Dedifferentiated amniotic fluid mesenchymal stem cell (primary cell): ENCODE measurements around the gene PES1.
"Not testable (repeated sequence)": the region's sequence is repeated elsewhere in the genome, so short reads cannot be mapped to it uniquely, and the experiment has no call there.

Experiments
- DNase-seq: peaks from one replicate; pipeline ENCODE4 v3.0.0-alpha.2; 2016; ENCODE audit errors: extremely low spot score

Gene PES1

DNA sequence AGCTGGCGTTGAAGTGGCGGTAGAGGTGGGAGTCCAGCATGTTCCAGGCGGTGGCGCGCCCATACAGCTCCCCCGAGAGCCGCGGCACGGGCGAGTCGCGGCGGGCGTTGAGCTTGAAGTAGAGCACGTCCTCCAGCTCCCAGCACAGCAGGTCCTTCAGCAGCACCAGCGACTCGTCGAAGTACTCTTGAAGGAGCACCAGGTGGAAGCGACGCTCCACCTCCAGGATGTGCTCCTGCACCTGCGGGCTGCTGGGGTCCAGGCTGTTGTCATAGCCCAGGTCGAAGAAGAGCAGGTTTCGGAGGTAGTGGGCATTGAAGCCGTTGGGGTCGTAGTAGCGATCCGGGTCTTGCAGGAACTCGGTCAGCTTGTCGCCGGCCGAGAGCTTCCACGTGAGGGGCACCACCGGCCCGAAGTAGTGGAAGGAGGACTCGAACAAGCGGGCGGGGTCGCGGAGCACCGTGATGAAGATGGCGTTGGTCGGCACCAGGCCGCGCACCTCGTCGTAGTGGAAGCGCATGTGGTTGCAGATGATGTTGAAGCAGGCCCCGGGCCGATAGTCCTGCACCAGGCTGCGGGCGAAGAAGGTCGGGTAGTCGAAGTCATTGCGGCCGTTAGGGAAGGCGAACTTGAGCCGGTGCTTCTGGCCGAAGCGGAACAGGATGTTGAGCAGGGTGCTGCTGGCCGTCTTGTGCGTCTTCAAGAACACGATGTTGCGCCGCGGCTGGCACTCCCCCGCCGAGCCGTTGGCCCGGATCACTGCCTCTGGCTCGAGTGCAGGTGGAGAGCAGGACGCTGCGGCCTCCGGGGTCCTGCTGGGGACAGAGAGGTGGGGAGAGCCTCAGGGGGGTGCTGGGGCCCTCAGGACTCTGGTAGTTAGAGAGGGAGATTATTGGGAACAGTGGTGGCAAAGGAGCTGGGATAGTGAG, 36.2 kb downstream of the PES1 start:
- no peak for DNase-seq

DNA sequence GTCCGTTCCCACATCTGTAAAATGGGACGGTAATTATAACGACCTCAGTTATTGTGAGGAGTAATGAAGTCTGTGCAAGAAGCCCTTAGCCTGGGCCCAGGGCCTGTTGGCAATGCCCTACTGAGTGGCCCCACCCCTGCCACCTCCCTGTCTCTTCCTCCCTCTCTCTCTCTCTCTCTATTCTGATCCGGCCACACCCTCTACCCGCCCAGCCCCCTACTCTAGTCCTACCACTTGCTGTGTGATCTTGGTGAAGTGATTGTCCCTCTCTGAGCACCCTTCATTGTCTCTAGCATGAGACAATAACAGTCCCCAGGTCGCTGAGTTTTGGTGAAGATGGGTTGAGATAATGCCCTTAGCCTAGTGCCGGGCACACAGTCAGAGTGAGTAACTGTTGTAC, 37.7 kb downstream of the PES1 start:
- DNase-seq = no peak

DNA sequence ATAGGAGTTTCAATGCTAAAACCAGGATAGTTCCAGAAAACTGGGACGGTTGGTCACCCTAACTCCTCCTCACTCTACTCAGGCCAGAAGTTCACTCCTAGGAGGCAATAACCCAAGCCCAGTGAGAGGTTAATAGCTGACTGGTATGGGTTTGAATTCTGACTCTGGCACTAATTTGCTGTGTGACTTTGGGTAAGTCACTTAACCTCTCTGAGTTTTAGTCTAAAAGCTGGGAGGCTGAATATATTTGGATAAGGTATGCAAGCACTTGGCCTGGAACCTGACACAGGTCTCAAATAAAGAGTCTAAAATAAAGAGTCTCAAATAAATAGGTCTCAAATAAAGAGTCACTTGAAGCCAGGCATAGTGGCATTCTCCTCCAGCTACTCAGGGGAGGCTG, 39.0 kb downstream of the PES1 start:
- no peak for DNase-seq

DNA sequence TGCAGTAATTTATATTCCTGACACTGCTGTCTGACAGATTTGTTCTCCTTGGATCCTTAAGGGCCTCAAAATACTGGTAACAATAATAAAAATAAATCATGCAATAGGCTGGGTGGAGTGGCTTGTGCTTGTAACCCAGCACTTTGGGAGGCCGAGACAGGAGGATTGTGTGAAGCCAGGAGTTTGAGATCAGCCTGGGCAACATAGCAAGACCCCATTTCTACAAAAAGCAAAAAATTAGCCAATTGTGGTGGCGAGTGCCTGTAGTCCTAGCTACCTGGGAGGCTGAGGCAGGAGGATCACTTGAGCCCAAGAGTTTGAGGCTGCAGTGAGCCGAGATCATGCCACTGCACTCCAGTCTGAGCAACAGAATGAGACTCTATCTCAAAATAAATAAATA, 39.9 kb downstream of the PES1 start:
- not testable (repeated sequence) for DNase-seq

DNA sequence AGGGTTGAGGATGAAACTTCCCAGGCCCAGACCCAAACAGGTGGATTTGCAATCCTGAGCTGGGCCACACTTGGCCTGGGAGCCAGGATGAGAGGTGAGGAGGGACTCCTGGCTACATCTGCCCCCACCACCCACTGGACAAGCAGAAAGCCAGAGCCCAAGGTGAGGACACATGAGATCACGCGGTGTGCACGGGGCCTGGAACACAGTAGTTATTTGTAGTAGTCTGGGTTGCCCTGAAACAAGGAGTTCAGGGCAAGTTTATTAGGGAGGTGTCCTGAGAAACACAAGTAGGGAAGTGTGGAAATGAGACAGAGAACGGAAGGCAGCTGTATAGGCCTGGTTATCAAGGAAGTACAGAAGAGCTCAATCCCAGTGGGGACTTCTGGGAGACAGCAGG, 44.5 kb downstream of the PES1 start:
- DNase-seq = no peak

DNA sequence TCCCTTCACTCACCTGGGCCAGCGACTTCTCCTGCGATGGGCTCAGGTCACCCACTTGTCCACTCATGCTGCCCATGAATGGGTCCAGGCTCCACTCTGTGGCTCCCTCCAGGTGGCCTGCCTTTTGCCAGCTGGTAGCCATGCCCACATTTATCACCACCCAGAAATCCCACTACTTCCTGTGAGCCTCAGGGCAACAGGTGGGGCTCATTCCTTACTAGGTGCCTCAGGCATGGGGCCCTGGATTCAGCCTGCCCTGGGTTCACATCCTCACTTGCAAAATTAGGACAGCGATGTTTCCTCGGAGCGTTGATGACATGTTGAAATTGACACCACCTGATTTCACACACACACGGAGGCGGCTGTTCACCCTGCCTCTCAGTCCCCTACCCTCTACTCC, 45.1 kb downstream of the PES1 start, which contains the start of gene SEC14L6:
TSS of gene SEC14L6 (minus strand) at position 126 of the 400 bp plus-strand sequence. CDS start at position 67, 59 bp downstream.
- no peak for DNase-seq

DNA sequence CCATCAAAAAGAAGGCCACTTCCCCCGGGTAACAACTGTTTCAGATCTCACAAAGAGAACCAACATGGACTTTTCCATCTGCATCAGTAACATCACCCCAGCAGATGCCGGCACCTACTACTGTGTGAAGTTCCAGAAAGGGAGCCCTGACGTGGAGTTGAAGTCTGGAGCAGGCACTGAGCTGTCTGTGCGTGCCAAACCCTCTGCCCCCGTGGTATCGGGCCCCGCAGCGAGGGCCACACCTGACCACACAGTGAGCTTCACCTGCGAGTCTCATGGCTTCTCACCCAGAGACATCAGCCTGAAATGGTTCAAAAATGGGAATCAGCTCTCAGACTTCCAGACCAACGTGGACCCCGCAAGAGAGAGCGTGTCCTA, 48.9 kb downstream of the PES1 start:
- DNase-seq = no peak

DNA sequence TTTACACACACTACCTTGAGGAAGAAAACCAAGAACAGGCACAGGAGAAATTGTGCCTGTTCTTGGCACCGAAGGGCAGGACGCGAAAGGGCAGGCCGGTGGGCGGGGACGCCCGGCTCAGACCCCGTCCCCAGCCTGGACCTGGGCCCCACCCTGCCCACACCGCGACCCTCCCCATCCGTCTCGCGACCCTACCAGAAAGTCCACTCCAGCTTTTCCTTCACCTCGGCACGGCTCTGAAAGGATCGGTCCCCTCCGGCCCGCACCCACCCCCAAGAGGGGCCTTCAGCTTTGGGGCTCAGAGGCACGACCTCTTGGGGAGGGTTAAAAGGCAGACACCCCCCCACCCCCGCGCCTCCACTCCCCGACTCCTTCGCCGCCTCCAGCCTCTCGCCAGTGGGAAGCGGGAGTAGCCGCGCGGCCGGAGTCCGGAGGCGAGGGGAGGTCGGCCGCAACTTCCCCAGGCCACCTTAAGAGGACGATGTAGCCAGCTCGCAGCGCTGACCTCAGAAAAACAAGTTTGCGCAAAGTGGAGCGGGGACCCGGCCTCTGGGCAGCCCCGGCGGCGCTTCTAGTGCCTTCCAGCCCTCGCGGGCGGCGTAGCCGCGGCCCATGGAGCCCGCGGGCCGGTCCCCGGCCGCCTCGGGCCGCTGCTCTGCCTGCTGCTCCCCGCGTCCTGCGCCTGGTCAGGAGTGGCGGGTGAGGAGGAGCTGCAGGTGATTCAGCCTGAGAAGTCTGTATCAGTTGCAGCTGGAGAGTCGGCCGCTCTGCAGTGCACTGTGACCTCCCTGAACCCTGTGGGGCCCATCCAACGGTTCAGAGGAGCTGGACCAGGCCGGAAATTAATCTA, 49.5 kb downstream of the PES1 start:
- no peak for DNase-seq

DNA sequence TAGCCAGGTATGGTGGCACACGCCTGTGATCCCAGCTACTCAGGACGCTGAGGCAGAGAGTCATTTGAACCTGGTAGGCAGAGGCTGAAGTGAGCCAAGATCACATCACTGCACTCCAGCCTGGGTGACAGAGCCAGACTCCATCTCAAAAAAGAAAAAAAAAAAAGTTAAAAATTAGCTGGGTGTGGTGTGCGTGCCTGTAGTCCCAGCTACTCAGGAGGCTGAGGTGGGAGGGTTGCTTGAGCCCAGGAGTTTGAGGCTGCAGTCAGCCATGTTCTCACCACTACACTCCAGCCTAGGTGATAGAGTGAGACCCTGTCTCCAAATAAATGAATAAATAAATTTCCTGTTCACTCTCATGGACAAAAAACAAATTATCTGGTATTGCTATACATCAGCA, 50.2 kb downstream of the PES1 start:
- DNase-seq = not testable (repeated sequence)

DNA sequence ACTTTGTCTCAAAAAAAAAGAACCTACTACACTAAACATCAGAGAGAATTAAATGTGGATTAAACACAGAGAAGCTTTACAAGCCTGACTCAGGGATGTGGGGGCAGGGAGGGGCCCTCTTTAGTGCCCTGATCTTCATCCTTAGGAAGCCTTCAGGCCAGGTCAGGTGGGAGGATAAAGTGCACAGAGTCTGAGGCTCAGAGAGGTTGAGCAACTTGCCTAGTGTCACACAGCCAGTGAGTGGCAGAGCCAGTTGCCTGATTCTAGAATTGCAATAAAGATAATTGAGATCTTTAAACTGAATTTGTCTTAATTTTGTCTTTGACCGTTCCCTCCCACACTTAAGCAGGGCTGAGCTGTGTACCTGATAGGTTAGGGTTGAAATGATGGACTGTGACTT, 52.3 kb downstream of the PES1 start:
- no peak for DNase-seq

DNA sequence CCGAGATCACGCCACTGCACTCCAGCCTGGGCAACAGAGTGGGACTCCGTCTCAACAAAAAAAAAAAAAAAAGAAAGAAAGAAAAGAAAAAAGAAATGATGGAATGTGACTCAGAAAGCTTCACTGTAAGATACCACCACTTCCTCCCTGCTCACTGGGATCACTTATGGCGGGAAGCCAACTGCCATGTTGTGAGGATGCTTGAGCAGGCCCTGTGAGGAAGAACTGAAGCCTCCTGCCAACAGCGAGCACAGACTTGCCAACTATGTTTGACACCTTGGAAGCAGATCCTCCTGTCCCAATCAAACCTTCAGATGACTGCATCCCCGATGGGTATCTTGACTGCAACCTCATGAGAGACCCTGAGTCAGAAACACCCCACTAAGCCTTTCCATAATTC, 53.4 kb downstream of the PES1 start:
- no peak for DNase-seq

DNA sequence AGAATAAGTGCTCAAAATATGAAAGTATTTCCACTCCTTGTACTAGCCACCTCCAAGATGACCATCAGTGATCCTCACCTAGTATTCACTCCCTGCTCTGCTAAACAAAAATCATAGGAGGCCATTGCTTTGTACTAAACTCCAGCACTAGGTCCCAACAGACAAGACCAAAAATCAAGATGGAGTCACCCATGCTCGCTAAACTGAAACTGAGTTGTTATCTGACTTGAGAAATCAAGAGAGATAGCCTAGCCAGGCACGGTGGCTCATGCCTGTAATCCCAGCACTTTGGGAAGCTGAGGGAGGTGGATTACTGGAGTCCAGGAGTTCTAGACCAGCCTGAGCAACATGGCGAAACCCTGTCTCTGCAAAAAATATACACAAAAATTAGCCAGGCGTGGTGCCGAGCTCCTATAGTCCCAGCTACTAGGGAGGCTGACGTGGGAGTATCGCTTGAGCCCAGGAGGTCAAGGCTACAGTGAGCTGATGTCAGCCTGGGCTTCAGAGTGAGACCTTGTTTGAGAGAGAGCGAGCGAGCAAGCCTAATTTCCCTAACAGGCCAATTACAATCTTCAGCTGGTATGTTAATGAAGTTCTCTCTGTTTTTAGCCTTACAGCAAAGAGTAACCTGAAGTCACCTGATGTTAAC, 54.5 kb downstream of the PES1 start:
- no peak for DNase-seq

DNA sequence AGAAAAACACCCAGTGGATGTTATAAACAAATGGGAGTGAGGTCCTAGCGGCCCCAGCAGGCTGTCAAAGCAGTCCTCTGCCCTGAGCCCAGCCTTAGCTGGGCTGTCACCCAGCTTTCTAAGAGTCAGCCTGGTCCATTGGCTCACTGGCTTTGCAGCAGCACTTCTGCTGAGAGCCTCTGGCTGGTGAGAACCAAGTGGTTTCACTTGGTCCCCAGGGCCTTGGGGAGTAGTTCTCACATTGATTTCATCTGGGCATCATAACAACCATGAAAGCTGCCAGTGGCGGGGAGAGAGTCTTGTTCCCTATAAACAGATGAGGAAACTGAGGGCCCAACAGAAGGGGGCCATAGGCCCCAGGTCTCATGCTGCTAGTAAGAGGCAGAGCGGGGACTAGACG, 56.5 kb downstream of the PES1 start:
- DNase-seq = no peak

DNA sequence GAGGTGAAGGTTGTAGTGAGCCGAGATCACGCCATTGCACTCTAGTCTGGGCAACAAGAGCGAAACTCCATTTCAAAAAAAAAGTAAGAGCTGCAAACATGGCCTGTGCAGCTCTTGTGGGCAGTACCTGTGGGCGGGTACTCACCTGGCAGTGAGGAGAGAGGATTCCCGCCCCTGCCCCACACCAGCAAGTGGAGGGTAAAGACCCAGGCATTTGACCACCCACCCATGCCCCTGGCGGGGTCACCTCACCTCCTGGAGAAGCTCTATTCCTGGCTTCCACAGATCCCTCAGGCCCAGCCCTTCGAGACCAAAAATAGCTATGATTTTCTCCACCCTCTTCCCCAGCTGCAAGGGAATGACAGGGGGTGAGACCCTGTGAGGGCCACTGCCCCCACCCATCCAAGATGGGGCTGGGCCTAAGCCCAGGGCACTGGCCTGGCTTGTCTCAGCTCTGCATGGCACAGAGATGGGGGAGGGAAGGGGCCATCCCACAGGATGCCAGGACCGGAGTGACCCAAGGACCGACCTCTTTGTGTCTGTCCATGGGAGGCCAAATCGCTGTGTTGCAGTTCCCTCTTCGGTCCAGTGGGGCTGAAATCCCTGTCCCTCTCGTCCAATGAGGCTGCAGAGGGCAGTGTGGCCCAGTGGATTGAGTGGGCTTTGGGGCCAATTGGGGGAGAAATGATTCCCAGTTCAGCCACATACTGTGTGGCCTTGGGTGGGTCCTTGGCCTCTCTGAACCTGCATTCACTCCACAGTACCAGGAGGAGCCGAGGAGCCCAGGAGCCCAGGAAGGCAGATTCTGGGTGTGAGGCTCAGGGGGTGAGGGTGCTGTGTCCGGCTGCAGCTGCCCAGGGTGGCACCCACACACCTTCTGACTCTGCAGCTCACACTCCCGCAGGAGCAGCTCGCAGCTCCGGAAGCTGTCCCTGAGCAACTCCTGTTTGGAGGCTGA, 59.8 kb downstream of the PES1 start:
- no peak for DNase-seq

DNA sequence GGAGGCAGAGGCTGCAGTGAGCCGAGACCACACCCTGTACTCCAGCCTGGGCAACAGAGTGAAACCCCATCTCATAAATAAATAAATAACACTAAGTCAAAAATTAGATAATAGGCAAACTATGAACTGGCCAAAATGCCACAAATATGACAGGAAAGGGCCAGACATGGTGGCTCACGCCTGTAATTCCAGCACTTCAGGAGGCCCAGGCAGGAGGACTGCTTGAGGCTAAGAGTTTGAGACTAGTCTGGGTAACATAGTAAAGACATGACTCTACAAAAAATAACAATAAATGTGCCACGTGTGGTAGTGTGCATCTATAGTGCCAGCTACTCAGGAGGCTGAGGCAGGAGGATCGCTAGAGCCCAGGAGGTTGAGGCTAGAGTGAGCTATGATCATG, 65.1 kb downstream of the PES1 start:
- no peak for DNase-seq
